Cardiac fibroblast (primary cell): ENCODE results near the gene ZG16.
"Not testable (repeated sequence)": the region's sequence is repeated elsewhere in the genome, so short reads cannot be mapped to it uniquely, and the experiment has no call there.

ENCODE experiments used
- DNase-seq, 2 donors: peaks; one replicate each; pipeline versions ENCODE4 v3.0.0 to v3.0.0-alpha.2; 2010; ENCODE audit warnings: low read depth in 2 of 2
- H3K4me3 ChIP-seq, 2 donors: replicated peaks in 1 of 2; 1 replicate in 1 of 2; 2 replicates in 1 of 2; pipeline ENCODE4 v1.5.1; 2011; ENCODE audit warnings: low read depth in 2 of 2, low read length in 2 of 2, mild to moderate bottlenecking in 2 of 2, moderate library complexity in 1 of 2
- CTCF ChIP-seq: IDR thresholded peaks from one replicate; pipeline ENCODE4 v1.5.1; 2011; ENCODE audit warnings: low read depth, mild to moderate bottlenecking, low read length, inconsistent platforms

ZG16 gene, protein sequence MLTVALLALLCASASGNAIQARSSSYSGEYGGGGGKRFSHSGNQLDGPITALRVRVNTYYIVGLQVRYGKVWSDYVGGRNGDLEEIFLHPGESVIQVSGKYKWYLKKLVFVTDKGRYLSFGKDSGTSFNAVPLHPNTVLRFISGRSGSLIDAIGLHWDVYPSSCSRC

DNA sequence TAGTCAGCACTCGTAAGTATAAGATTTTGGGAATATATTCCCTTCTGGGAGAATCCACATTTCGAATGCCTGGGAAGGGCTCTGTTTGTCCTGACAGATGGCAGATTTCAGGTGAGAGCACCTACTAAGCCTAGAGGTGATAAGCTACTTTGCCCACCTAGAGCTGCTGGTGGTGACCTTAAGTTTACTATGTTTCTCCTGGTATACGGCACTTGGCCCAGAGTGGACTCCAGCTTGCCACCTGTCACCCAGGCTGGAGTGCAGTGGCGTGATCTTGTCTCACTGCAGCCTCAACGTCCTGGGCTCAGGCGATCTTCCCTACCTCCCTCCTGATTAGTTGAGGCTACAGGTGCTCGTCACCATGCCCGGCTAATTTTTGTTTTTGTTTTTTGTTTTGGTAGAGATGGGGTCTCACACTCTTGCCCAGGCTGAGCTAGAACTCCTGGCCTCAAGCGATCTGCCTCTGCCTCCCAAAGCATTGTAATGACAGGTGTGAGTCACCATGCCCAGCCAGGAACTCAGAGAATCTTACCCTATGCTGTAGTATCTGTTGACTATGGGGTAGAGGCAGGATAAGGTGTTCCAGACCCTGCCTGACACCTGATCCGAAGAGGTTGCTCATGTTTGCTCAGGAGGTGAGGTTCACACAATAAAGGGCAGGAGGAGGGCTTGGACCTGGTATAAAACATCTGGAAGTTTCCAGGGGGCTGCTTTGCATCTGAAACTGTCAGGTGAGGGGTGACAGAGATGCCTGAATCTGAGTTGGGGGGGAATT is at the start of gene ZG16:
Gene ZG16, plus strand, starts transcription at position 681 of the 775 bp plus-strand sequence. CDS start 1,011 bp downstream, outside the sequence.
- H3K4me3 ChIP-seq = no peak within 1 kb of the TSS
- no peak for DNase-seq
- TF ChIP-seq CTCF = no peak

GRCh38 chr16:29729116-29729521 is 48.9 kb upstream of the ZG16 start:
- TF ChIP-seq CTCF = peak; percentile 79
- DNase-seq = peak; percentile 59 to 72
- no peak overlapping the region for H3K4me3 ChIP-seq

DNA sequence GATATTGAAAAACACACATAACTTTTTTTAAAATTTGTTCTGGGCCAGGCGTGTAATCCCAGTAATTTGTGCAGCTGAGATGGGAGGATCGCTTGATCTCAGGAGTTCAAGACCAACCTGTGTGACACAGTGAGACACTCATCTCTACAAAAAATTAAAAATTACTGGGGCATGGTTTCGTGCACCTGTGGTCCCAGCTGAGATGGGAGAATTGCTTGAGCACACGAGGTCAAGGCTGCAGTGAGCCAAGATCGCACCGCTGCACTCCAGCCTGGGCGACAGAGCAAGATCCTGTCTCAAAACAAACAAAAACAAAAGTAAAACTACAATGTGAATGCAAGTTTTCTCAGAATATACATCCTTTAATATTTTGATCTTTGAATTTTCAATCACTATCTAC is 47.4 kb upstream of the ZG16 start:
- no peak for TF ChIP-seq CTCF
- DNase-seq = no peak
- no peak overlapping the region for H3K4me3 ChIP-seq

GRCh38 chr16:29731768-29732601 is 46.1 kb upstream of the ZG16 start:
- not testable (repeated sequence) for H3K4me3 ChIP-seq, DNase-seq

DNA sequence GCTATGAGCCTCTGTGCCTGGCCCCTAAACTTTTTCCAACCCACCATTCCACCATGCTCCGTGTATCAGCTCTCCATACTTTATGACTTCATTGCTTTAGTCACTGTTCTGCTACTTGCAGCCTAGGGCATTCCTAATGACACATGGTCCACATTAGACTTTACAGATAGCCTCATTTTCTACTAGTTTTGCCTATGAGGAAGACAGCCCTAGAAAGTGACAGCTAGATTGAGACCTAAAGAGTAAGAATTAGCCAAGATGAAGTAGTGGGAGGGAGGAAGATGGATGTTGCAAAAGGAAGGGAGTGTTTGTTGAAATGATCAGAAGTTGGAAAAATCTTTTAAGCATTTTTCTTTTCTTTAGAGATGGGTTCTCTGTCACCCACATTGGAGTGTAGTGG is 43.3 kb upstream of the ZG16 start:
- DNase-seq = peak in 1 of 2 donors; percentile 2
- H3K4me3 ChIP-seq = no peak overlapping the region
- no peak for TF ChIP-seq CTCF

DNA sequence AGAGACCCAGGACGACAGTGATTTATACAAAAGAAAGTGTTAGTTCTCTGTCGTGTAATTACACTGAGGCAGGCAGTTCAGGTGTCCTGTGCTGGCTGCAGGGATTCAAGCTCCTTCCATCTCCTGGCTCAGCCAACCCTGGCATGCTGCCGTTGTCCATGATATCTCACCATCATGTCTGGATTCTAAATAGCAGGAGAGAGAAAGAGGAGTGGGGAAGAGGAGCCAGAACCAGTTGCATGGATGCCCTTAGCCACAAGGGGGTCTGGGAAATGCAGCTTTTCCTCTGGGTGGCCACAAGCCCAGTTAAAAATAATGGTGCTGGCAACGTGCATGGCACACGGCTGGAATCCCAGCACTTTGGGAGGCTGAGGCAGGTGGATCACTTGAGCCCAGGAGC is 41.9 kb upstream of the ZG16 start:
- no peak for TF ChIP-seq CTCF
- DNase-seq = no peak
- no peak overlapping the region for H3K4me3 ChIP-seq

- DNase-seq = no peak
- TF ChIP-seq CTCF = no peak
- H3K4me3 ChIP-seq = no peak overlapping the region
These were observed 41.3 kb upstream of the ZG16 start for GRCh38 chr16:29736764-29737163.
